ENCODE measurements around the gene MBD3L5. TPM values are rescaled to one million over a fixed set of nuclear protein-coding genes. Genes with fewer than 3 reads are reported as not detected.
"Not testable (repeated sequence)": the region's sequence is repeated elsewhere in the genome, so short reads cannot be mapped to it uniquely, and the experiment has no call there.

Gene MBD3L5
- total RNA-seq, 1 donor from 2014 or later, result not detected

DNA sequence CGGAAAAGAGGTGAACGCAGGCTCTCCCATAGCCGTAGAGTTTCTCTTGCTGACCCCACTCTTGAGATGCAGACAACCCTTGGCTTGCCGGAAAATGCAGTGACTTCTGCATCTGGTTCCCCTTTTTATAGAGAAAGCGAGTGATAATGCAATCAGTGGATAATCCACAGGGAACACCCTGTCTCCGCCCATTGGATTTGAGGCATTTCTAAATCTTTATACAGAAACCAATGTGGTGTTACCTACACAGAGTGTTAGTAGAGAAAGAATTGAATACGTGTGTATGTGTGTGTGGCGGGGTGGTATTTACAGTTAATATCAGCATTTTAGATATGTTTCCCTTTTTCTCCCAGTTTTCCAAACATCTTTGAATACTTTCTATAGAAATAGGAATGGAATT, 28.2 kb downstream of the MBD3L5 start, which contains the start of gene MBD3L3:
MBD3L3 (minus strand) TSS at position 101 of the 400 bp plus-strand sequence; CDS start at position 30, 71 bp downstream.
- H3K4me1 Mint-ChIP-seq (ENCODE audit: low read depth); intact Hi-C loops (cut with micrococcal nuclease); H3K36me3 Mint-ChIP-seq (ENCODE audit: low read depth); H3K9me3 Mint-ChIP-seq; H3K27ac Mint-ChIP-seq; H3K4me3 Mint-ChIP-seq (ENCODE audit: low read depth); H3K27me3 Mint-ChIP-seq (ENCODE audit: low read depth); DNase-seq (ENCODE audit: low spot score): not testable (repeated sequence)

DNA sequence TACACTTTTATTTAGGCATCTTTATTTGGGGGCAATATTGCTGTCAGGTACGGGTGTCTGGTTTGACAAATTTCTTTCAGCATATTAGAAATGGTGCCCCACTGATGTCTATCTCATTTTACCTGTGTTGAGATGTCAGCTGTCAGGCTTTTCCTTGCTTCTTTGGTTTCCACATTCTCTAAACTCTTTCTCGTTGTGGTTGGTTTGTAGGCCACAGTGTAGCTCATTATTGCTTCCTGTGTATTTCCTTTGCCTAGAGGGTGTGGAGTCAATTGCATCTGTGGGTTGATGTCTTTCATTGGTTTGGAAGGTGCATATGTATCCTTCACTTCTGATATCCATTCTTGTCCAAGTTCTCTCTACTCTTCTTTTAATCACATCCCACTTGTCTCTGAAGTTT, 29.6 kb downstream of the MBD3L5 start:
- H3K27ac Mint-ChIP-seq; H3K4me1 Mint-ChIP-seq (ENCODE audit: low read depth); H3K27me3 Mint-ChIP-seq (ENCODE audit: low read depth): not testable (repeated sequence)

DNA sequence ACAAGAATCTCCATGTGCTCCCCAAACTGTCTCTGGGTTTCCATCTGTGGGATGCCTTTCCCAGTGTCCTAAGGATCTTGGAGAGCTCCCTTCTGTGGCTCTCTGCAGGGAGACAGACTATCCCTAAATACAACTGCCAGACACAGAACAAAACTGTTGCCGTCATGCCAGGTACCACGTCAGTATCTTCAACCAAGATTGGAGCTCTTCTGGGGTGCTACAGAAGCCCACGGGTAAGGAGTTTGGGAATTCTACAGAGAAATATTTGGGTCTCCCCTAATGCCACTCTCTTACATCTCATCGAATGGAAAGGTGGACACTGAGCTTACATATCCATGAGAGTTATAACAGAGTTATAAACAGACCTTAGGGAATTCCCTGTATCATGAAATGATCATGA, 33.0 kb downstream of the MBD3L5 start:
- H3K27ac Mint-ChIP-seq, result no peak overlapping the region
- no peak overlapping the region for H3K4me3 Mint-ChIP-seq (ENCODE audit: low read depth)
- no peaks in the 10 kb centered on the region for H3K4me1 Mint-ChIP-seq (ENCODE audit: low read depth)
- DNase-seq (ENCODE audit: low spot score), result no peak
- no peaks in the 10 kb centered on the region for H3K27me3 Mint-ChIP-seq (ENCODE audit: low read depth)
- no peaks in the 10 kb centered on the region for H3K36me3 Mint-ChIP-seq (ENCODE audit: low read depth)
- peaks cover 3% of the 10 kb centered on the region for H3K9me3 Mint-ChIP-seq
- intact Hi-C loops (cut with micrococcal nuclease), result no loop called here

More for the DNA sequence above, 29.6 kb downstream of the MBD3L5 start:
- H3K4me3 Mint-ChIP-seq (ENCODE audit: low read depth); H3K9me3 Mint-ChIP-seq; intact Hi-C loops (cut with micrococcal nuclease); DNase-seq (ENCODE audit: low spot score); H3K36me3 Mint-ChIP-seq (ENCODE audit: low read depth): not testable (repeated sequence)

DNA sequence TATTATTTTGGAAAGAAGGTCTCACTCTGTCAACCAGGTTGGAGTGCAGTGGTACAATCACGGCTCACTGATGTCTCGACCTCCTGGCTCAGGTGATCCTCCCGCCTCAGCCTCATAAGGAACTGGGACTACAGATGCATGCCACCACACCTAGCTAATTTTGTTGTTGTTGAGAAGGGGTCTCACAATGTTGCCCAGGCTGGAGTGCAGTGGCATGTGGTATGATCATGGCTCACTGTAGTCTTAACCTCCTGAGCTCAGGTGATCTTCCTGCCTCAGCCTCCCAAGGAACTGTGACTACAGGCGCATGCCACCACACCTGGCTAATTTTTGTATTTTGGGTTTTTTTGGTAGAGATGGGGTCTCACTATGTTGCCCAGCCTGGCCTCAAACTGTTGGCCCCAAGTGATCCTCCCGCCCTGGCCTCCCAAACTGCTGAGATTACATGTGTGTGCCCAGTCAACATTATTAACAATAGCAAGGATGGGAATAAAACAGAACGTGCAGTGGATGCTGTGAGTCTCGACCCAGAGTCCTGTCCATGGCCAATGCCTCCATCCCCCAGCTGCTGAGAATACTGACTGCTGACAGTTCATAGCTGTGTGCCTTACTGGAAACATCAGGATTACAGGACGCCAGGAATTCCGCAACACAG, 33.5 kb downstream of the MBD3L5 start:
- peaks cover 3% of the 10 kb centered on the region for H3K4me1 Mint-ChIP-seq (ENCODE audit: low read depth)
- H3K9me3 Mint-ChIP-seq, result peaks cover 5% of the 10 kb centered on the region
- no peak for DNase-seq (ENCODE audit: low spot score)
- no peaks in the 10 kb centered on the region for H3K27me3 Mint-ChIP-seq (ENCODE audit: low read depth)
- no peak overlapping the region for H3K4me3 Mint-ChIP-seq (ENCODE audit: low read depth)
- H3K27ac Mint-ChIP-seq, result no peak overlapping the region
- intact Hi-C loops (cut with micrococcal nuclease), result no loop called here
- peaks cover under 1% of the 10 kb centered on the region for H3K36me3 Mint-ChIP-seq (ENCODE audit: low read depth)

DNA sequence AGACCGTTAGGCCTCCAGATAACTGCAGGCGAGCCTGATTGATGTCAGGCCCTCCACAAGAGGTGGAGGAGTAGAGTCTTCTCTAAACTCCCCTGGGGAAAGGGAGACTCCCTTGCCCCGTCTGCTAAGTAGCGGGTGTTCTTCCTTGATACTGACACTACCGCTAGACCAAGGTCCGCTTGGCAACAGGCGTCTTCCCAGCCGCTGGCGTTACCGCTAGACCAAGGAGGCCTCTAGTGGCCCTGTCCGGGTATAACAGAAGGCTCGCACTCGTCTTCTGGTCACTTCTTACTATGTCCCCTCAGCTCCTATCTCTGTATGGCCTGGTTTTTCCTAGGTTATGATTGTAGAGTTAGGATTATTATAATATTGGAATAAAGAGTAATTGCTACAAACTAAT, 36.7 kb downstream of the MBD3L5 start:
- H3K4me3 Mint-ChIP-seq (ENCODE audit: low read depth); DNase-seq (ENCODE audit: low spot score); H3K27ac Mint-ChIP-seq; H3K9me3 Mint-ChIP-seq; H3K4me1 Mint-ChIP-seq (ENCODE audit: low read depth); H3K27me3 Mint-ChIP-seq (ENCODE audit: low read depth); intact Hi-C loops (cut with micrococcal nuclease): not testable (repeated sequence)
- peaks cover 25% of the 10 kb centered on the region for H3K36me3 Mint-ChIP-seq (ENCODE audit: low read depth)

DNA sequence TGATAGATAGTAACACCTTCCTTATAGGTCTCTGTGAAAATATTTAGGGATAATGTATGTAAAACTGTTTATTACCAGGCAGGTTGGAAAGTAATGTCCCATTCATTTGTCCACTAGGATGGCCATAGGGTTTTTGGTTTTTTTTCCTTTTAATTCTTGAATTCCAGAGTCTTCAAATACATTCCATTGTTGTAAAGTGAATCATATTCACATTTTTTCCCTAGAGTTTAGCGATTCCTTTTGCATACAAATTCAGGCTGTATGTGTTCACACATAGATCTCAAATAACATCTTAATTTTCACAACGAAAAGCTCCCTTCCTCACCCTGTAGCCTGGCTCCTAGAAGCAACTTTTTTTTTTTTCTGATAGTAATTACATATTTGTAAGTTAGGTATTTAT, 37.3 kb downstream of the MBD3L5 start:
- DNase-seq (ENCODE audit: low spot score), result no peak
- H3K9me3 Mint-ChIP-seq, result peaks cover 12% of the 10 kb centered on the region
- H3K4me3 Mint-ChIP-seq (ENCODE audit: low read depth), result no peak overlapping the region
- no peak overlapping the region for H3K27ac Mint-ChIP-seq
- peaks cover 9% of the 10 kb centered on the region for H3K4me1 Mint-ChIP-seq (ENCODE audit: low read depth)
- no peaks in the 10 kb centered on the region for H3K27me3 Mint-ChIP-seq (ENCODE audit: low read depth)
- intact Hi-C loops (cut with micrococcal nuclease), result no loop called here
- H3K36me3 Mint-ChIP-seq (ENCODE audit: low read depth), result peaks cover 31% of the 10 kb centered on the region

DNA sequence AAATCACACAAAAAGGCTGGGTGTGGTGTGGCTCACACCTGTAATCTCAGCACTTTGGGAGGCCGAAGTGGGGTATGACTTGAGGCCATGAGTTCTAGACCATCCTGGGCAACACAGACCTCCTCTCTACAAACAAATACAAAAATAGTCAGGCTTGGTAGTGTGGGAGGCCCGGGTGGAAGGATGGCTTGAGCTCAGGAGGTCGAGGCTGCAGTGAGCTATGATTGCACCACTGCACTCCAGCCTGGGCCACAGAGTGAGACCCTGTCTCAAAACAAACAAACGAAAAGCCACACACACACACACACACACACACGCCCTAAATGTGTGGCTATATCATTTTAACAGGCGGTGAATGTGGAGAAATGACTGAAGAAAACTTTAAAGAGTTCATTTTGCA, 38.2 kb downstream of the MBD3L5 start:
- Mint-ChIP-seq H3K36me3 (ENCODE audit: low read depth) (peaks cover 38% of the 10 kb centered on the region), H3K27ac (peak overlapping the region; percentile 86), H3K9me3 (peaks cover 13% of the 10 kb centered on the region), H3K27me3 (ENCODE audit: low read depth) (no peaks in the 10 kb centered on the region), H3K4me1 (ENCODE audit: low read depth) (peaks cover 9% of the 10 kb centered on the region), H3K4me3 (ENCODE audit: low read depth) (peak overlapping the region; percentile 94)
- DNase-seq (ENCODE audit: low spot score), result no peak
- intact Hi-C loops (cut with micrococcal nuclease), result no loop called here

DNA sequence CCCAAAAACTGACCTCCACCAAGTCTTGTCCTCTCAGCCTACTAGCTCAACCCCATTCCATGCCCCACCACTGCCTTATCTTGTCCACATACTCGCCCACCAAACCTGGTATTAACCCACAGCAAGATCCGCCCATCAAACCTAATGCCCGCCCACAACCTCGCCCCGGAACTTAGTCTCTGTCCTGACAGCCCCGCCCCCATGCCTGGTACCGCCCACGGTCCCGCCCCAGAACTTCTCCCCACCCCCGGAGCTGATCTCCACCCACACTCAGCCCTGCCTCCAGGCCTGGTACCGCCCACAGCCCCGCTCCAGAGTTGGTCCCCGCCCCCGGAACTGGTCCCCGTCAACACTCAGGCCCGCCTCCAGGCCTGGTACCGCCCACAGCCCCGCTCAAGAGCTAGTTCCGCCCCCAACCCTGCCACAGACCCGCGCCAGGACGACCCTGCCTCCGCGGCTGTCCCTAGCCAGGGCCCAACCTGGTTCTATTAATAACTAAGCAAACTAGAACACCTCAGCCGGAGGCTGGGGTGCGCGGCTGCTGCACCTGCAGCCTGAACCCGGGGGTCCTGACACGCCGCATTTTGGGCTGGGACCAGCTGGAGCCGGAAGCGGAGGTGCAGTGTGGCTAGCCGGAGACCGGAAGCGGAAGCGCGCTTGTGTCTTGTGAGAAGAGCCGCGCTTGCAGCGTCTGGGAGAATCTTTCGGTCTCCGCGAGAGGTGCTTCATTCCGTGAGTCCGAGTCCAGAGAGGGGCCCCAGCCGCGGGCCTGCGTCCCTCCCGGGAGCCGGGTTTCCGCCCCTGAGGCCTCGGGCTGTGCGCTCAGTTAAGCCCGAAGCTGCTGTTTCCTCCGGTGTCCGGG, 38.9 kb downstream of the MBD3L5 start, which contains the start of gene ZNF557:
ZNF557 (plus strand) TSS at position 662 of the 862 bp plus-strand sequence. CDS start 5,372 bp downstream, outside the sequence.
- Mint-ChIP-seq H3K27me3 (ENCODE audit: low read depth) (no peaks in the 10 kb centered on the region), H3K9me3 (peaks cover 16% of the 10 kb centered on the region), H3K27ac (peak within 1 kb of the TSS; percentile 86), H3K36me3 (ENCODE audit: low read depth) (peaks cover 44% of the 10 kb centered on the region), H3K4me3 (ENCODE audit: low read depth) (peak within 1 kb of the TSS; percentile 94), H3K4me1 (ENCODE audit: low read depth) (peaks cover 9% of the 10 kb centered on the region)
- peak; percentile 96 for DNase-seq (ENCODE audit: low spot score)
- intact Hi-C loops (cut with micrococcal nuclease), result no loop called here

DNA sequence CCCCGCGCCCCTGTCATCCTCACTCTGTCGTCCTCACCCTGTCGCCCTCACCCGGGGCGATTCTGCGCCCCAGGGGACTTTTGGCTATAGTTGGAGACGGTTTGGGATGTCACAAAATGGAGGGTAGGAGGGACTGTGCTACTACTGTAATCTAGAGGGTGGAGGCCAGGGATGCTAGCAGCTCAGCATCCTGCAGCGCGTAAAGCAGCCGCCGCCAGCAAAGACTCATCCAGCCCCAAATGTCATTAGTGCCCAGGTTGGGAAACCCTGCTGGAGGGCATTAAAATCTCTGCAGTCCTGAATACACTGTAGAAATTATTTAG, 39.5 kb downstream of the MBD3L5 start:
- Mint-ChIP-seq H3K27ac (peak overlapping the region; percentile 86), H3K9me3 (peaks cover 18% of the 10 kb centered on the region), H3K27me3 (ENCODE audit: low read depth) (no peaks in the 10 kb centered on the region), H3K36me3 (ENCODE audit: low read depth) (peaks cover 50% of the 10 kb centered on the region), H3K4me3 (ENCODE audit: low read depth) (peak overlapping the region; percentile 94), H3K4me1 (ENCODE audit: low read depth) (peaks cover 9% of the 10 kb centered on the region)
- intact Hi-C loops (cut with micrococcal nuclease), result no loop called here
- DNase-seq (ENCODE audit: low spot score), result no peak

DNA sequence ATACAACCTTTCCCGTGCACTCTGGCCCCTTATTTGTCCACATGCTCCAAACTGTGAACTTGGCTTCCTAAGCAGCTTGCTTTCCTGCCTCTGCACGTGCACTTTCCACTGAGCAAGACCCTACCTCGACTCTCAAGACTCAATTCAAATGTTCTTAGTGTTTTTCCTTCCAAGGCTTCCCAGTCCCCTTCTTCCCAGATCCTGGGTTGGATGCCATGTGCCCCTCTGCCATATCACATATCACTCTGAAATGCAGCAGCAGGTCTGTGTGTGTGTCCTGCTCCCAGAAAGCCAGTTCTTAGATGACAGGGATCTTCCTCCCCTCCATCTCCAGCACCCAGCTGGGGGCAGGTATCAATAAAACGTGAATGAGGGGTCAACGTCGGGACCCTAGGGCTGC, 42.2 kb downstream of the MBD3L5 start:
- no peak for DNase-seq (ENCODE audit: low spot score)
- Mint-ChIP-seq H3K9me3 (peaks cover 26% of the 10 kb centered on the region), H3K4me1 (ENCODE audit: low read depth) (peaks cover 9% of the 10 kb centered on the region), H3K27ac (no peak overlapping the region), H3K27me3 (ENCODE audit: low read depth) (no peaks in the 10 kb centered on the region), H3K4me3 (ENCODE audit: low read depth) (peak overlapping the region; percentile 71), H3K36me3 (ENCODE audit: low read depth) (peaks cover 77% of the 10 kb centered on the region)
- intact Hi-C loops (cut with micrococcal nuclease), result no loop called here

DNA sequence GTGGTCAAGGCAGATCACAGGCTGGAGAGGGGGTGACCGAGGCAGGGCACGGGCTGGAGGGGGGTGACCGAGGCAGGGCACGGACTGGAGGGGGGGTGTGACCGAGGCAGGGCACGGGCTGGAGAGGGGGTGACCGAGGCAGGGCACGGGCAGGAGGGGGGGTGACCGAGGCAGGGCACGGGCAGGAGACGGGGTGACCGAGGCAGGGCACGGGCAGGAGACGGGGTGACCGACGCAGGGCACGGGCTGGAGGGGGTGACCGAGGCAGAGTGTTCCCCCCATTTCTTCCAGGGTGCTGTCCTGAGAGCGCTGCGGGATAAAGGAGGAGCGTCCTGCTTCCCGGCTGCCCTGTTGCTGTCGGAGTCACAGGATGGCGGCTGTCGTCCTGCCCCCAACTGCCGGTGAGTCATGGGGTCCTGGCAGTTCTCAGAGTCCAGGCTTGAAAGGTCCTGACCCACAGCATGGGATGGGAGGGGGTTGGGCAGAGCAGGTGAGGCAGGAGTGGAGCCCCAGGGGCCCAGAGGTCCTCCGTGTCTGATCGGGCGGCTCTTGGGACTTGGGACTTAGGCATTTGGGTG, 44.4 kb downstream of the MBD3L5 start:
- Mint-ChIP-seq H3K27me3 (ENCODE audit: low read depth) (no peaks in the 10 kb centered on the region), H3K9me3 (peaks cover 43% of the 10 kb centered on the region), H3K36me3 (ENCODE audit: low read depth) (peaks cover 90% of the 10 kb centered on the region), H3K4me1 (ENCODE audit: low read depth) (peaks cover 5% of the 10 kb centered on the region), H3K27ac (no peak overlapping the region), H3K4me3 (ENCODE audit: low read depth) (no peak overlapping the region)
- intact Hi-C loops (cut with micrococcal nuclease), result no loop called here
- no peak for DNase-seq (ENCODE audit: low spot score)

DNA sequence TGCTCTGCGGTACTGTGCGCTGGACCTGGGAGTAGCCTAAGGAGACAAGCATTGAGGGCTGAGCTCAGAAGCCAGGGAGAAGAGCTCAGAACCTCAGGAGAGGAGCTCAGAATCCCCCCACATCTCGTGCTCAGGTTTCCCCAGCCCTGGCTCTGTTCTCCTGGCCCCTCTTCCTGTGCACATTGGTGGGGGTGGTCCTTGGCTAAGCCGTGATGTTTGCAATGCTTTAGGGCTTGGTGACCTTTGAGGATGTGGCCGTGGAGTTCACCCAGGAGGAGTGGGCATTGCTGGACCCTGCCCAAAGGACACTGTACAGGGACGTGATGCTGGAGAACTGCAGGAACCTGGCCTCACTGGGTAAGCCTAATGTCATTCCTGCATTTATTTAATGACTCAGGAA, 45.8 kb downstream of the MBD3L5 start:
- intact Hi-C loops (cut with micrococcal nuclease), result no loop called here
- no peak overlapping the region for H3K27ac Mint-ChIP-seq

DNA sequence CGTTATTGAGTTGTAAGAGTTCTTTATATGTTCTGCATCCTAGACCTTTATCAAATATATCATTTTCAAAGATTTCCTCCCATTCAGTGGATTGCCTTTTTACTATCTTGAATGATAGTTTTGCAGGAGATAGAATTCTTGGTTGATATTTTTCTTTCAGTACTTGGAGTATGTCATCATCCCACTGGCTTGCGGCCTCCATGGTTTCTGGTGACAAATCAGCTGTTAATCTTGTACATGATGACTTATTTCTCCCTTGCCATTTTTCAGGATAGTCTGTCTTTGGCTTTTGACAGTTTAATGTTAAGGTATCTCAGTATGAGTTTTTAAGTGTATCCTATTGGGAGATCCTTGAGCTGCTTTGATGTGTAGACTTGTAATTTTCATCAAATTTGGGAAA, 47.6 kb downstream of the MBD3L5 start:
- H3K27me3 Mint-ChIP-seq (ENCODE audit: low read depth), result no peaks in the 10 kb centered on the region
- H3K9me3 Mint-ChIP-seq, result peaks cover 63% of the 10 kb centered on the region
- no peaks in the 10 kb centered on the region for H3K4me1 Mint-ChIP-seq (ENCODE audit: low read depth)
- no peak overlapping the region for H3K4me3 Mint-ChIP-seq (ENCODE audit: low read depth)
- intact Hi-C loops (cut with micrococcal nuclease), result no loop called here
- no peak for DNase-seq (ENCODE audit: low spot score)
- no peak overlapping the region for H3K27ac Mint-ChIP-seq
- peaks cover 98% of the 10 kb centered on the region for H3K36me3 Mint-ChIP-seq (ENCODE audit: low read depth)

More for the DNA sequence above, 45.8 kb downstream of the MBD3L5 start:
- no peaks in the 10 kb centered on the region for H3K27me3 Mint-ChIP-seq (ENCODE audit: low read depth)
- H3K36me3 Mint-ChIP-seq (ENCODE audit: low read depth), result peaks cover 93% of the 10 kb centered on the region
- H3K4me3 Mint-ChIP-seq (ENCODE audit: low read depth), result no peak overlapping the region
- H3K9me3 Mint-ChIP-seq, result peaks cover 54% of the 10 kb centered on the region
- H3K4me1 Mint-ChIP-seq (ENCODE audit: low read depth), result peaks cover 3% of the 10 kb centered on the region
- no peak for DNase-seq (ENCODE audit: low spot score)
